Activated naive CD8-positive, alpha-beta T cell treated with anti-CD3 and anti-CD28 coated beads, Interleukin-2, amount 50 U/mL, for 24 hours (primary cell): ENCODE results near the gene NDUFB8.

Experiments used
- ATAC-seq: fragments of 150-1000 bp; cut with Tn5 transposase; one replicate; pipeline ENCODE4 v1.10.0; 2021
- DNase-seq: peaks from one replicate; pipeline ENCODE4 v3.0.0; 2021
- H3K27ac Mint-ChIP-seq: one replicate; pipeline ENCODE4 v1.8.0; 2021; ENCODE audit warnings: mild to moderate bottlenecking, mixed read lengths
- H3K27me3 Mint-ChIP-seq: one replicate; pipeline ENCODE4 v1.8.0; 2021; ENCODE audit warnings: mixed read lengths
- H3K36me3 Mint-ChIP-seq: one replicate; pipeline ENCODE4 v1.8.0; 2021; ENCODE audit warnings: low read depth, mixed read lengths
- H3K4me1 Mint-ChIP-seq: one replicate; pipeline ENCODE4 v1.8.0; 2021; ENCODE audit warnings: mixed read lengths
- H3K4me3 Mint-ChIP-seq: one replicate; pipeline ENCODE4 v1.8.0; 2021; ENCODE audit warnings: mild to moderate bottlenecking, moderate library complexity, mixed read lengths
- H3K9me3 Mint-ChIP-seq: one replicate; pipeline ENCODE4 v1.8.0; 2021; ENCODE audit warnings: mixed read lengths

The NDUFB8 gene

DNA sequence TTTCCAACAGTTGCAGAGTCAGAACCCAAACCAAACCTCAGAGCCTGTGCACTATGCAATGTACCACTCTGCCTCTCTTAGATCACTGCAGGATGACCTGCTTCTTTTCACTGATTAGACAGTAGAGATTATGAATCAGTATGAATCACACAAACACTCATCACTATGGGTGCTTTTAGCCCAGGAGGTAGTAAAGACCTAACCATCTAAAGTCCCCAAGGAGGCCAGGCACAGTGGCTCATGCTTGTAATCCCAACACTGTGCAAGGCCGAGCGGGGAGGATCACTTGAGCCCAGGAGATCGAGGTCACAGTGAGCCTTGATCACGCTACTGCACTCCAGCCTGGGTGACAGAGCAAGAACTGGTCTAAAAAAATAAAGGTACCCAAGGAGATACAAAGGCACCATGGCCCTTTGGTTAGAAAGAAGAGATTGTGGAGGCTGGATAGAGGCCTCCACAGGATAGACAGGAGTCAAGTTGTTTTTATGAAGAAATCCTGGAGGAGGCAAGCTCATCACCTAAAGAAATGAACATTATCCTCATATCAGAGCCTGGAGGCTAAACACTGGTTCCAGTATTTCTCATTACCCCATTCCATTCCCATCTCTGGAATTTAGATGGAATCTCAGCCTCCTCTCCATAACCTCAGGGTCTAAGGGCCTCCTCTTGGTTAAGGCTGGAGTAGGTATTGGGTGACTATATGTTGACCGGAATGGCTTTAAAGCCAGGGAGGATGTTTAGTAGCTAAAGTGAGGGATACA lies 22.9 kb downstream of the NDUFB8 start:
- Mint-ChIP-seq H3K4me3 (no peak overlapping the region), H3K27me3 (no peaks in the 10 kb centered on the region), H3K9me3 (no peaks in the 10 kb centered on the region), H3K4me1 (peaks cover 64% of the 10 kb centered on the region), H3K36me3 (peaks cover 32% of the 10 kb centered on the region), H3K27ac (peak overlapping the region; percentile 70)
- peak; percentile 21 for DNase-seq
- peak; percentile 80 for ATAC-seq

DNA sequence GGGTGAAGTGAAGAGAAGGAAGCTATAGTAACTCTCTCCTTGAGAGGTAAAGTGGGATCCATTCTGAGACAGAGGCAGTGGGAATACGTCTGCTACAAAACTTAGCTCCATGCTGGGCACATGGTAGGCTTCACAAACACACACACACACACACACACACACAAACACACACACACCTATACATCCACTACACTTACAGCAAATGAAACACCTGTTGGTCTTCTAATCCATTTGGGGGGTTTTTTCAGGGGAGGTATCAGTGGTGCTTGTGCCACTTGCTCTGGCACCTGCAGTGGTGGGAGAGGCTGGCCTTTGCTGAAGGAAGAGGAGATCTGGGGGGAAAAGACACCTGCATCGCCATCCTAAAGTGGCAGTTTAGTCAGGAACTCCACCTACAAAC lies 24.5 kb downstream of the NDUFB8 start:
- Mint-ChIP-seq H3K27me3 (no peaks in the 10 kb centered on the region), H3K4me1 (peaks cover 48% of the 10 kb centered on the region), H3K4me3 (no peak overlapping the region), H3K9me3 (no peaks in the 10 kb centered on the region), H3K27ac (no peak overlapping the region), H3K36me3 (peaks cover 36% of the 10 kb centered on the region)
- no peak for ATAC-seq
- no peak for DNase-seq

DNA sequence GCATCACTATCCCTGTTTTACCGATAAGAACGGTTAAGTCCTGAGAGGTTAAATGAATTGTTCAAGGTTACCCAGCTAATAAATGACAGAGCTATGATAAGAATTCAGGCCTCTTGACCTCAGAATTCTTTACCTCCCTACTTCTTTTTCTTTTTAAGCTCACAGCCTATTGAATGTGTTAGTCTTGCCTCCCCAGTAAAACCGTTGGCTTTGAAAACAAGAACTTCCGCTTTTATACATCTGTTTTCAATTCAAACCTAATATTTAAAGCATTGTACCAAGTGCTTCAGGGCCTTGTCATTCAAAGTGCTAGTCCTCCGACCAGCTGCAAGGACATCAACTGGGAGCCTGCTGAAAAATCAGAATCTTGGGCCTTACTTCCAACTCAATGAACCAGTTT lies 25.6 kb downstream of the NDUFB8 start:
- H3K27ac Mint-ChIP-seq: no peak overlapping the region
- peaks cover 34% of the 10 kb centered on the region for H3K36me3 Mint-ChIP-seq

DNA sequence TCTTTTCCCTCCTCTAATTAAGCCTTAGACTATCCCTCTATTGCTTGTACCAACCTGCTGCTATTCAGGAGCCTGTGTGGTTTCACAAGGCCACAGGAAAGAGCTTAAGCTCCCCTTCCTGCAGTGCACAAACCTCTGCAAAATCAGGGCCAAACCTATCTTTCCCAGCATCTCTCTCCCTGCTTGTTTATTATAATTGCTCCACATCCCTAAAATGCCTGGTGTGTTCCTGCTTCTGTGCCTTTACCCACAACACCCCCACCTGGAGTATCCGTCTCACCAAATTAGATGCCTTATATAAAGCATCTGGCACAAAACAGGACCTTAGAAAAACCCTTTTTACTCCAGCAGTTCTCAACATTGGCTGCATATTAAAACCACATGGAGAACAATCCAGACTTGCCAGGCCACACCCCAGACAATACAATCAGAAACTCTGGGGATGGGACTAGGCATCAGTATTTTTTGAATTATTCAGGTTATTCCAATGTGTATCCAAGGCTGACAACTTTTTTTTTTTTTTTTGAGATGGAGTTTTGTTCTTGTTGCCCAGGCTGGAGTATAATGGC lies 26.7 kb downstream of the NDUFB8 start:
- H3K36me3 Mint-ChIP-seq: peaks cover 33% of the 10 kb centered on the region
- no peaks in the 10 kb centered on the region for H3K27me3 Mint-ChIP-seq
- no peak for DNase-seq
- no peak overlapping the region for H3K4me3 Mint-ChIP-seq
- H3K9me3 Mint-ChIP-seq: no peaks in the 10 kb centered on the region
- no peak overlapping the region for H3K27ac Mint-ChIP-seq
- ATAC-seq: no peak
- peaks cover 31% of the 10 kb centered on the region for H3K4me1 Mint-ChIP-seq

More for the DNA sequence above, 25.6 kb downstream of the NDUFB8 start:
- H3K27me3 Mint-ChIP-seq: no peaks in the 10 kb centered on the region
- ATAC-seq: no peak
- DNase-seq: no peak
- H3K4me3 Mint-ChIP-seq: no peak overlapping the region
- H3K9me3 Mint-ChIP-seq: no peaks in the 10 kb centered on the region
- H3K4me1 Mint-ChIP-seq: peaks cover 39% of the 10 kb centered on the region

DNA sequence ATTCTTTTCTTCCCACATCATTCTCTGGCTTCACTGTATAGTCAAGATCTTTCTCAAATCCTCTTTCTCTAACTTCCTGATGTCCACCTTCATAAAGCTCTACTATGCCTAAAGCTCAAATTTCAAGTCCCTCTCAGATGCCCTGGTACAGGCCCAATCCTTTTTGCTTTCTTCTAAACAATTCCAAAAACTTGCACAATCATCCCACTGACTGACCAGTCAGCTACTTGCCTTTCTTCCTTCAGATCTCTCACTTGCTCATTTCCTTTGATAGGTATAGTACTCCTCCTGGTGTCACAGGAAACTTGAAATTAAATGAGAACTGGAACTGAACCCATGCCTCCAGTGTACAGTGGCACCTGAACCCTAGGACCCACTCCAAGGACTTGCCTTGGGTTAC lies 28.2 kb downstream of the NDUFB8 start:
- H3K27ac Mint-ChIP-seq: no peak overlapping the region
- H3K36me3 Mint-ChIP-seq: peaks cover 28% of the 10 kb centered on the region
- DNase-seq (no peak), ATAC-seq (no peak)
- H3K9me3 Mint-ChIP-seq: no peaks in the 10 kb centered on the region
- H3K27me3 Mint-ChIP-seq: no peaks in the 10 kb centered on the region
- H3K4me3 Mint-ChIP-seq: no peak overlapping the region
- H3K4me1 Mint-ChIP-seq: peaks cover 23% of the 10 kb centered on the region

DNA sequence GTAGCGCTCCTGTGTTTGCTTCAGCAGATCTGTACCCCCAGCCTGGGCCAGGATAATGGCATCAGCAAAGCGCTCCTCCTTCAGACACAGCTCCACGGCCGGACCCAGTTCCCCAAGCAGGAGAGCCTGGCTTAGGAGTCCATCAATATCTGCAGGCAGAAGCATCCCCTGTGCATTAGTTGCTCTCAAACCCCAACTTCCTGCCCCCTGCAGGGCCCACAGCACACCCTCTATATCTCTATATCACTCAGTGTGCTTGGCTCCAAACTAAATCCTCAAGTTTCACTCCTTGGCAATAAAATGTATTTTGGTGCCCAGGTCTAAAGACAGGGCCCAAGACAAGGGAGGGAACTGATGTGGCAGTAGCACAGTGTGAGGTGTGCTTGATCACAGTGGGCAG lies 31.6 kb downstream of the NDUFB8 start:
- H3K9me3 Mint-ChIP-seq: no peaks in the 10 kb centered on the region
- H3K4me1 Mint-ChIP-seq: peaks cover 19% of the 10 kb centered on the region

DNA sequence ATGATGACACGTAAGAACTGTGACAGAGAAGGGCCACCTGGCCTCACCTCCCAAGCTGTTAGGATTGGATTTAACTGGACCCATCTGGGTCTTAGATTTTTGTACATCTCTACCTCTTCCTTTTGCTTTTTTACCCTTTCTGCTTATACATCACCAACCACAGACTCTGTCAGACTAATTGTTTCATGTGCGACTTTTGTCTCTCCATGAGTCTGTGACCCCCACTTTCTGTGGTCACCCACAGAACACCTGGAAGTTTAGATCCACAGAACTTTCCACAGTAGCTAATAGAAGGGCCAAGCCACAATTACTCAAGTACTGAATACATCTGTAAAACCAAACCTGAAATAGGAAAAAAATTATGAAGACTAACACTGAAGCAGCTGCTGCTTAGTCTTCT lies 33.1 kb downstream of the NDUFB8 start:
- peaks cover 19% of the 10 kb centered on the region for H3K4me1 Mint-ChIP-seq
- peaks cover 27% of the 10 kb centered on the region for H3K36me3 Mint-ChIP-seq
- ATAC-seq (peak; percentile 63), DNase-seq (no peak)
- no peaks in the 10 kb centered on the region for H3K27me3 Mint-ChIP-seq
- no peak overlapping the region for H3K4me3 Mint-ChIP-seq
- H3K9me3 Mint-ChIP-seq: no peaks in the 10 kb centered on the region
- no peak overlapping the region for H3K27ac Mint-ChIP-seq

More for the DNA sequence above, 31.6 kb downstream of the NDUFB8 start:
- Mint-ChIP-seq H3K4me3 (no peak overlapping the region), H3K27ac (no peak overlapping the region), H3K36me3 (peaks cover 29% of the 10 kb centered on the region), H3K27me3 (no peaks in the 10 kb centered on the region)
- ATAC-seq (no peak), DNase-seq (no peak)

DNA sequence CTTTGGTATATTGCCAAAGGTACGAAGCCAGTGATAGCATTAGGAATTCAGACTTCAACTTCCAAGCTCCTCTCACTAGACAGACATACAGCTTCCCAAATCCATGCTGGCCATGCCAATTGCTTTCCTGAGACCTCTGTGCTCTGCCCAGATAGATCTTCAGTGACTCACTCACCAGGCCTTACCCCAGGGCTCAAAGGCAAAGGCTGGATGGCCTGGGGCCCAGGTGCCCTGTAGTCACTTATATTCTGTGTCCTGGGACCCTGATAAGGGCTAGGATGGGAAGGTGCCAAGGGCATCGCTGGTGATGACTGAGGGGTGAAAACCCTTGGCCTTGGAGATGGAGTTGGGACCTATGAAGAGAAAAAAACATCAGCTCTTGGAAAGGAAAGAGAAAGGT lies 39.1 kb downstream of the NDUFB8 start:
- Mint-ChIP-seq H3K4me1 (no peaks in the 10 kb centered on the region), H3K27me3 (no peaks in the 10 kb centered on the region), H3K36me3 (peaks cover 29% of the 10 kb centered on the region), H3K9me3 (no peaks in the 10 kb centered on the region), H3K27ac (no peak overlapping the region), H3K4me3 (no peak overlapping the region)
- DNase-seq (no peak), ATAC-seq (no peak)

DNA sequence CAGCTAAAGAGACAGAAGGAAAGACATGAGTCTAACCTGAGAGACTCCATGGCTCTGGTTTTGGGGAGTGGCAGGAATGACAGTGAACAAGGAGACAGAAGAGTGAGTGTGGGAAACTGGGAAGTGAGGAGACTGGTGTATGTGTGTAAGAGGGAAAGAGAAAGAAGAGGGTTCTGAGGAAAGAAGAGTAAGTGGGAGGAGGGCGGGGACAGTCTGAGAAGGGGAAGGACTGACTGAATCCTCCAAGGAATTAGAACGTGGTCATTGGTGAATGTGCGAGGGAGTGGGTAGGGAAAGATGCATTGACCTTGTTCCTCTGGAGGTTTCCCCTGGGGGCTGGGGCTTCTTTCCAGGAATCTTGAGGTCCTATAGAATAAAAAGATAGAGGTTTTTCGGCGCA lies 40.3 kb downstream of the NDUFB8 start:
- ATAC-seq: no peak
- Mint-ChIP-seq H3K4me3 (no peak overlapping the region), H3K36me3 (peaks cover 26% of the 10 kb centered on the region)

DNA sequence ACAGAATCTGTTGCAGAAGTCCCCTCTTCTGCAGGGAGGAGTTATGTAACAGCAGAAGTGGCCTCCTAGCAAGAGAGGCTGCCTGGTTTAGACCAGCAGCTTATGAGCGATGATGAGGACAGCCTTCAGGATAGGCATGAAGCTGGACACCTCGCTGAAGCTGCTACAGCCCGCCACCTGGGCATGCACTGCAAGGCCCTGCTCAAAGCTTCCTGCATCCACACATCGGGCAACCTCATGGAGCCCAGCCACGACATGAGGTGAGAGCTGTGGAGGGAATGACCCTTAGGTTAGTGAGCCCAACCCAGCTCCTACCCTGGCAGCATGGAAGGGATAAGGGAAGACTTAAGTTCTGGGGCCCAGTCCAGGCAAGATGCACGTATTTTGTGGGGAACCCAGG lies 42.1 kb downstream of the NDUFB8 start:
- ATAC-seq (no peak), DNase-seq (no peak)
- Mint-ChIP-seq H3K27me3 (no peaks in the 10 kb centered on the region), H3K27ac (no peak overlapping the region), H3K36me3 (peaks cover 17% of the 10 kb centered on the region), H3K9me3 (no peaks in the 10 kb centered on the region), H3K4me3 (no peak overlapping the region), H3K4me1 (no peaks in the 10 kb centered on the region)

More for the DNA sequence above, 40.3 kb downstream of the NDUFB8 start:
- Mint-ChIP-seq H3K27me3 (no peaks in the 10 kb centered on the region), H3K27ac (no peak overlapping the region), H3K4me1 (no peaks in the 10 kb centered on the region), H3K9me3 (no peaks in the 10 kb centered on the region)
- no peak for DNase-seq

DNA sequence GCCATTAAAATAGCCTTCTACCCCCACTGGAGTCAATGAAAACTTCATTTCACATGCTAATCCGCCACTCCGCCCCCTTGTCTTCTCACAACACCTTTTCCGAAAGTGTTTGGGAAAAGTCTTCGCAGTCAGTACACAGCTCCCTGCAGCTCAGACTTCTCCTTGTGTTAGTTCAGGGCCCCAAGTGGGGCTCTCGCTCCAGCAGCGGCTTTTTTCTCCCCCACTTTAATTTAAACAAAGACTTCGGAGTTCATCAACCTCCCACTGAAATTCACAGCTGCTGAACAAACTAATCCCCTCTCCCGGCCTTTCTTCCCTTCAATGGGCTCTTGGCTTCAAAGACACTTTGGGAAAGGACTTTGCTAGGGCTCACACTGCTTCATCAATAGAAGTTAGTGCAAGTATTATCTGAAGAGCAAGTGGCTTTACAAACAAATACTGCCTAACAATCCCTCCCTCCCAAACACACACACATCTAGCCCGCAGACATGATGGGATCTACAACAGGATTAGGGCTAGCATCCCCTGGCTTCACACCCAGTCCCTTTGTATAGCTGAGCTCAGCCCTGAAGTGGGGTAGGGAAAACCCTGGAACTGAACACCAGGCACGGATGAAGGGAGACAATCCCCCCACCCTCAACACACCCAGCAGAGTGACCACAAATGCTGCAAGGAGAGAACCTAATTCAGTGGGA lies 43.7 kb downstream of the NDUFB8 start:
- no peak for ATAC-seq
- Mint-ChIP-seq H3K4me3 (no peak overlapping the region), H3K36me3 (peaks cover 17% of the 10 kb centered on the region), H3K9me3 (no peaks in the 10 kb centered on the region), H3K4me1 (peaks cover 5% of the 10 kb centered on the region), H3K27ac (no peak overlapping the region), H3K27me3 (peaks cover 7% of the 10 kb centered on the region)
- DNase-seq: no peak

DNA sequence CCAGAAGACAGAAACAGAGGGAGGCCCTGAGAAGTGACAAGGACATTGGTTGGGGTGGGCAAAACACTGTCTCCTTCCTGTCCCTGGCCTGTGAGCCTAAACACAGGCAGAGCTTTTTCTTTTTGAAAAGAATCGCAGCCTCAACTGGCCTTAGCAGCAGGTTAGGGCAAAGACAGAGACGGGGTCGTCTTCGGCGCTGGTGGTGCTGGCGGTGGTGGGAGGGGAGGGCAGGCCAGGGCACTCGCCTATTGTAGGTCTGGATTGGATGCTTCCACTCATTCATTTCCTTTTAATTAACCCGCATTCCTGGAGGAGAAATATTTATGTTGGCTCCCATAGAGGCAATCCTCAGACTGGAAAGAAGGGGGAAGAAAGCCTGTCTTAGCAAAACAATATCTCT lies 44.3 kb downstream of the NDUFB8 start:
- no peak for ATAC-seq
- Mint-ChIP-seq H3K4me3 (no peak overlapping the region), H3K36me3 (peaks cover 16% of the 10 kb centered on the region)

DNA sequence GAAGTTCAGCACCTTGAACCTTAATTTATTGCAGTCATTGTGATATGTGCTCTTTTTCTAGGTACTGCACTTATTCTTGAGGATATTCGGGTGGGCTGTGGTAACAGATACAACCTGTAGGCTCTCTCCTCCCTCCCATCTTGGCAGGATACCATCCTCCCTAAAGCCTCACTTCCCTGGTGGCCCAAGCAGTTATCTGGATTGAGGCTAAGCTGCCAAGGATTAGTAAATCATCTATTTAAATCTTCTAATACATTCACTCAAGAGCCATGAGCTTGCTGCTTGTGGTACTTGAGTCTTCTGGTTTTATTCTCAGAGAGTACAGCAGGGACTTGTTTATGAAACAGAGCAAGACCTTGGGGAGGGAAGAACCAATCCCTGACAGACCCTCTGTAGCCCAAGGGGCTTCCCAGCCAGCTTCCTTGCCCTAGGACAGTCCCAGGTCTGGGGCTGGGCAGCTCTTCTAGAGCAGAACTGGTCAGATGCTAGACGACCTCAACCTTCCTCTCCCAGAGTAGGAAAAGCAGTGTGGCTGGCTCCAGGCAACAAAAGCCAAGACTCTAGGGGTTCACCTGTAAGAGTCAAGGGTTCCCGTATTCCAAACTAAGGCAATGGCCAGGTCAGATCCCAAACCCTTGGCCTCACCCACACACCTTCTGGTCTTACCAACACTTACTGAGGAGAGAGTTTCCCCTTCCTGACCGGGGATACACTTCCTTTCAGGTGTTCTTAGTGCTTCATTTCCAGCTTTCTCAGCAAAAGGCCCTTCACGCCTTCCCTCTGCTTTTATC lies 45.6 kb downstream of the NDUFB8 start:
- ATAC-seq (no peak), DNase-seq (no peak)
- H3K9me3 Mint-ChIP-seq: no peaks in the 10 kb centered on the region
- no peak overlapping the region for H3K4me3 Mint-ChIP-seq
- H3K27ac Mint-ChIP-seq: no peak overlapping the region
- H3K4me1 Mint-ChIP-seq: peaks cover 5% of the 10 kb centered on the region
- H3K36me3 Mint-ChIP-seq: peaks cover 10% of the 10 kb centered on the region
- peaks cover 20% of the 10 kb centered on the region for H3K27me3 Mint-ChIP-seq

More for the DNA sequence above, 44.3 kb downstream of the NDUFB8 start:
- DNase-seq: no peak
- Mint-ChIP-seq H3K27ac (no peak overlapping the region), H3K9me3 (no peaks in the 10 kb centered on the region), H3K4me1 (peaks cover 5% of the 10 kb centered on the region), H3K27me3 (peaks cover 11% of the 10 kb centered on the region)

DNA sequence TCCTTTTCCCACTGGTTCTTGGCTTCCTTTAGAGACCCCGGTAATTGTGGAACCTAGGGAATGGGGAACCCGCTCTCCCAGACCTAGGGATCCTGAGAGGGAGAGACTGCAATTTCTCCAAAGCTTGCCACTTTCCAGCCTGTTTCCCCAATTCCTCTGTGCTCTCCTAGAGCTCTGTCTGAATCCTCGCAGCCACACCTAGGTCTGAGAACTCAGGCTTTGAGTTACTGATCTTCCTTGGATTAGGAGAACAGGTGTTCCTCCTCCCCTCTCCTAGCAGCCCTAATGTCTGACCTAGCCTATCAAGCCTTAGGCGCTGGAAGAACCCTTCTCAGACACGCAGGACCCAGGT lies 46.9 kb downstream of the NDUFB8 start:
- H3K36me3 Mint-ChIP-seq: peaks cover 7% of the 10 kb centered on the region
- H3K27ac Mint-ChIP-seq: no peak overlapping the region
- ATAC-seq (no peak), DNase-seq (no peak)
- peaks cover 5% of the 10 kb centered on the region for H3K4me1 Mint-ChIP-seq
- H3K4me3 Mint-ChIP-seq: no peak overlapping the region
- peaks cover 24% of the 10 kb centered on the region for H3K27me3 Mint-ChIP-seq
- no peaks in the 10 kb centered on the region for H3K9me3 Mint-ChIP-seq
